Stimulated activated naive CD8-positive, alpha-beta T cell treated with anti-CD3 and anti-CD28 coated beads, Interleukin-15, amount 100 ng/mL, for 72 hours (primary cell): ENCODE measurements around the gene ITSN1.

ENCODE experiments used
- ATAC-seq: fragments of 150-1000 bp; cut with Tn5 transposase; 2 replicates; pipeline ENCODE4 v1.10.0; 2021; ENCODE audit warnings: mild to moderate bottlenecking, moderate library complexity
- DNase-seq, 2 donors: peaks; one replicate each; pipeline ENCODE4 v3.0.0; 2021 to 2022
- H3K27ac Mint-ChIP-seq, 2 donors: one replicate each; pipeline ENCODE4 v1.8.0; 2022; ENCODE audit warnings: mild to moderate bottlenecking in 2 of 2, mixed read lengths in 2 of 2, moderate library complexity in 2 of 2
- H3K27me3 Mint-ChIP-seq: one replicate; pipeline ENCODE4 v1.8.0; 2022; ENCODE audit warnings: mixed read lengths
- H3K4me1 Mint-ChIP-seq: one replicate; pipeline ENCODE4 v1.8.0; 2022; ENCODE audit warnings: mild to moderate bottlenecking, mixed read lengths
- H3K4me3 Mint-ChIP-seq, 2 donors: one replicate each; pipeline ENCODE4 v1.8.0; 2022; ENCODE audit warnings: mild to moderate bottlenecking in 2 of 2, mixed read lengths in 2 of 2, moderate library complexity in 1 of 2
- H3K9me3 Mint-ChIP-seq, 2 donors: one replicate each; pipeline ENCODE4 v1.8.0; 2022; ENCODE audit warnings: mixed read lengths in 2 of 2

The ITSN1 gene

GRCh38 chr21:33834801-33835500 lies 192.7 kb downstream of the ITSN1 start:
- Mint-ChIP-seq H3K9me3 (no peaks in the 10 kb centered on the region), H3K4me3 (no peak overlapping the region), H3K27me3 (no peaks in the 10 kb centered on the region), H3K4me1 (no peaks in the 10 kb centered on the region), H3K27ac (no peak overlapping the region)
- no peak for DNase-seq
- no peak for ATAC-seq

GRCh38 chr21:33835920-33836319 lies 193.6 kb downstream of the ITSN1 start:
- H3K4me1 Mint-ChIP-seq = no peaks in the 10 kb centered on the region
- no peak overlapping the region for H3K4me3 Mint-ChIP-seq
- no peak for ATAC-seq
- H3K9me3 Mint-ChIP-seq = no peaks in the 10 kb centered on the region
- H3K27ac Mint-ChIP-seq = no peak overlapping the region
- DNase-seq = no peak
- H3K27me3 Mint-ChIP-seq = no peaks in the 10 kb centered on the region

- ATAC-seq (no peak), DNase-seq (no peak)
- Mint-ChIP-seq H3K27me3 (no peaks in the 10 kb centered on the region), H3K27ac (no peak overlapping the region), H3K4me3 (no peak overlapping the region), H3K4me1 (no peaks in the 10 kb centered on the region), H3K9me3 (no peaks in the 10 kb centered on the region)
These were observed 194.1 kb downstream of the ITSN1 start for GRCh38 chr21:33836408-33836807.

GRCh38 chr21:33839167-33839716 lies 196.9 kb downstream of the ITSN1 start:
- no peaks in the 10 kb centered on the region for H3K9me3 Mint-ChIP-seq
- DNase-seq (no peak), ATAC-seq (no peak)
- no peak overlapping the region for H3K27ac Mint-ChIP-seq
- no peaks in the 10 kb centered on the region for H3K27me3 Mint-ChIP-seq
- no peaks in the 10 kb centered on the region for H3K4me1 Mint-ChIP-seq
- no peak overlapping the region for H3K4me3 Mint-ChIP-seq

GRCh38 chr21:33839806-33840205 lies 197.5 kb downstream of the ITSN1 start:
- no peak overlapping the region for H3K4me3 Mint-ChIP-seq
- no peak overlapping the region for H3K27ac Mint-ChIP-seq
- no peaks in the 10 kb centered on the region for H3K27me3 Mint-ChIP-seq
- no peaks in the 10 kb centered on the region for H3K9me3 Mint-ChIP-seq
- no peak for ATAC-seq
- DNase-seq = no peak
- H3K4me1 Mint-ChIP-seq = no peaks in the 10 kb centered on the region

GRCh38 chr21:33840771-33841170 lies 198.5 kb downstream of the ITSN1 start:
- ATAC-seq = no peak
- DNase-seq = no peak
- Mint-ChIP-seq H3K27me3 (no peaks in the 10 kb centered on the region), H3K4me3 (no peak overlapping the region), H3K9me3 (peaks cover 0 to 2% of the 10 kb centered on the region in 2 donors), H3K4me1 (no peaks in the 10 kb centered on the region), H3K27ac (no peak overlapping the region)

- Mint-ChIP-seq H3K27me3 (no peaks in the 10 kb centered on the region), H3K9me3 (peaks cover 0 to 10% of the 10 kb centered on the region in 2 donors), H3K4me1 (no peaks in the 10 kb centered on the region), H3K4me3 (no peak overlapping the region), H3K27ac (no peak overlapping the region)
- ATAC-seq = no peak
- DNase-seq = no peak
These were observed 199.3 kb downstream of the ITSN1 start for GRCh38 chr21:33841561-33841960.

- no peak for ATAC-seq
- Mint-ChIP-seq H3K9me3 (peaks cover 0 to 11% of the 10 kb centered on the region in 2 donors), H3K27ac (peak overlapping the region in 1 of 2 donors; percentile 29), H3K4me3 (no peak overlapping the region), H3K4me1 (no peaks in the 10 kb centered on the region), H3K27me3 (no peaks in the 10 kb centered on the region)
- no peak for DNase-seq
These were observed 200.9 kb downstream of the ITSN1 start for GRCh38 chr21:33843216-33843615.

- Mint-ChIP-seq H3K9me3 (peaks cover 0 to 11% of the 10 kb centered on the region in 2 donors), H3K4me3 (no peak overlapping the region), H3K4me1 (no peaks in the 10 kb centered on the region), H3K27ac (no peak overlapping the region), H3K27me3 (no peaks in the 10 kb centered on the region)
- DNase-seq (no peak), ATAC-seq (no peak)
These were observed 202.0 kb downstream of the ITSN1 start for GRCh38 chr21:33844104-33844889.

- Mint-ChIP-seq H3K27me3 (no peaks in the 10 kb centered on the region), H3K27ac (peak overlapping the region in 1 of 2 donors; percentile 45), H3K4me3 (no peak overlapping the region), H3K9me3 (peaks cover 0 to 11% of the 10 kb centered on the region in 2 donors), H3K4me1 (no peaks in the 10 kb centered on the region)
- ATAC-seq = no peak
- no peak for DNase-seq
These were observed 202.5 kb downstream of the ITSN1 start for GRCh38 chr21:33844890-33845205.

GRCh38 chr21:33846141-33846540 lies 203.8 kb downstream of the ITSN1 start:
- Mint-ChIP-seq H3K9me3 (peaks cover 0 to 11% of the 10 kb centered on the region in 2 donors), H3K27ac (no peak overlapping the region), H3K4me1 (no peaks in the 10 kb centered on the region), H3K4me3 (no peak overlapping the region), H3K27me3 (no peaks in the 10 kb centered on the region)
- DNase-seq (no peak), ATAC-seq (no peak)

GRCh38 chr21:33847588-33848248 lies 205.4 kb downstream of the ITSN1 start:
- ATAC-seq (no peak), DNase-seq (no peak)
- Mint-ChIP-seq H3K27ac (no peak overlapping the region), H3K4me3 (no peak overlapping the region), H3K27me3 (no peaks in the 10 kb centered on the region), H3K4me1 (no peaks in the 10 kb centered on the region), H3K9me3 (peaks cover 0 to 11% of the 10 kb centered on the region in 2 donors)

GRCh38 chr21:33848249-33848953 lies 206.1 kb downstream of the ITSN1 start:
- no peaks in the 10 kb centered on the region for H3K4me1 Mint-ChIP-seq
- H3K27ac Mint-ChIP-seq = no peak overlapping the region
- ATAC-seq (no peak), DNase-seq (no peak)
- H3K27me3 Mint-ChIP-seq = no peaks in the 10 kb centered on the region
- no peak overlapping the region for H3K4me3 Mint-ChIP-seq
- H3K9me3 Mint-ChIP-seq = peaks cover 0 to 11% of the 10 kb centered on the region in 2 donors

GRCh38 chr21:33849834-33850233 lies 207.5 kb downstream of the ITSN1 start:
- no peak overlapping the region for H3K27ac Mint-ChIP-seq
- H3K27me3 Mint-ChIP-seq = no peaks in the 10 kb centered on the region
- H3K4me3 Mint-ChIP-seq = no peak overlapping the region
- H3K9me3 Mint-ChIP-seq = peaks cover 0 to 11% of the 10 kb centered on the region in 2 donors
- H3K4me1 Mint-ChIP-seq = no peaks in the 10 kb centered on the region
- DNase-seq (no peak), ATAC-seq (no peak)

- Mint-ChIP-seq H3K27ac (no peak overlapping the region), H3K9me3 (peaks cover 0 to 11% of the 10 kb centered on the region in 2 donors), H3K4me1 (no peaks in the 10 kb centered on the region), H3K4me3 (no peak overlapping the region), H3K27me3 (no peaks in the 10 kb centered on the region)
- DNase-seq = no peak
- ATAC-seq = no peak
These were observed 208.1 kb downstream of the ITSN1 start for GRCh38 chr21:33850401-33850800.
